Left lobe of liver (tissue), 2 donors: ENCODE data around the gene SNAP25. TPM values are rescaled to one million over a fixed set of nuclear protein-coding genes. Genes with fewer than 3 reads are reported as not detected.
A peak's percentile ranks its signal among the peaks of the same experiment; 100 is the strongest.

Source experiments
- ATAC-seq: fragments of 200-7000 bp; cut with Tn5 transposase; one replicate; pipeline ENCODE4 v1.9.1; 2020; ENCODE audit warnings: mild to moderate bottlenecking, moderate library complexity
- DNase-seq: peaks from one replicate; pipeline ENCODE4 v3.0.0-alpha.2; 2020; ENCODE audit warnings: low spot score
- total RNA-seq: library from RNA; stranded (reverse); gene quantifications from one replicate; pipeline ENCODE4 v1.2.1, GENCODE V29; 2021
- donor health status: DM: no; HTN: no; CAD: no; lungs with moderate emphysema.
- donor health status: DM: no; HTN: yes; CAD: no.

Gene SNAP25
- total RNA-seq, 1 donor from 2014 or later, result not detected

- no peak for ATAC-seq
- no peak for DNase-seq
Measured at GRCh38 chr20:10297684-10298240, 79.1 kb downstream of the SNAP25 start.

DNA sequence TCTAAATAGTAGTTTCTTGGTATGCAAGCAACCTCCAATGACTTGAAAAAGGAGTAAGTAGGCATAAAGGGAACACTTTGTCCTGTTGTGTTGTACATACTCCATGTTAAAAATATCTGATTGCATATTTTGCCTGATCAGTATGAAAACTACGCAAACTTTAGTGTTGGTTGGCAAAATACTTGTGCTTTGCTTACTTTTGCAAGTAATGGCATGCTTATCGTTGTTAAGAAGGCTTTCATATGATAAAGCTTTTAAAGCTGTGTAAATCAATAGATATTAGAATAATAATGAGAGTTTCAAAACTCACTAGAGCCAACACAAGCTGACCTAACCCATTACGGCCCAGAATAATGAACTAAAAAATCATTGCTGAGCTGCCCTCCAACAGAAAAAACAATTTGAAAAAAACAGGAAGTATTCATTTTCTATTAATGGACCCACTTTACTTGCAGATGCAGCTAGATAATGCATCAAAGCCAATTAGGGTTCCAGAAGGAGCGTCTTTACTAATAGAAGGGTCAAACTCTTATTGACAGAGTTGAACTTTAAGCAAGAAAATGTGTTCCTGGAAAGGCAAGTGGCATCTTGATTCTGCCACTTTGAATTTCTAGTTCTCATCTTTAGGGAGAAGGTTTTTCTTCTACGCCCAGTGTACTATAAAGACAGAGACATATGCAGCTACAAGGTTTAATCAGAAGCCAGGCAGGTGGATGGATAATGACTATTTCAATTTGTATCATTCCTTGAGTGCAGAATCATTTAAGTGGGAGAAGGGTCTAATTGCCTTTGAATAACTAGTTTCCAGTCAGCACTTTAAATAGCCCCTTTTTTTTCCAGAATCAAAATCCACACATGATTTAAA is 82.2 kb downstream of the SNAP25 start:
- DNase-seq (no peak), ATAC-seq (no peak)

DNA sequence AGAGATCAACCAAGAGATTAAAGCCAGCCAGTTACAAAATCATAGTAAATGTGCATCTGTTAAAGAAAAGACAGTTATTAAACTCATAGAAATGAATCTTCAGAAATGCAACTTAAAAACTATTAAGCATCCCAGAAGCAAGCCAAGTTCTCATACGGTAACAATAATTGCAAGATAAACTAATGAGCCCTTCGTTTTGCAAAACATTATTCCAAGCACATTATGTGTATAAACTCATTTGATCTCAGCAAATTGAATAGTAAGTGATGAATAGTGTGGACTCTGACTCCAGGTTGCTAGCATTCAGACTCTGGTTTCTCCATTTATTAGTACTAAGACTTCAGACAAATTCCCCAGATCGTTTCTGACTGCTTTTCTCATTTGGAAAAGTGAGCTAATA is 85.2 kb downstream of the SNAP25 start:
- ATAC-seq (no peak), DNase-seq (no peak)

DNA sequence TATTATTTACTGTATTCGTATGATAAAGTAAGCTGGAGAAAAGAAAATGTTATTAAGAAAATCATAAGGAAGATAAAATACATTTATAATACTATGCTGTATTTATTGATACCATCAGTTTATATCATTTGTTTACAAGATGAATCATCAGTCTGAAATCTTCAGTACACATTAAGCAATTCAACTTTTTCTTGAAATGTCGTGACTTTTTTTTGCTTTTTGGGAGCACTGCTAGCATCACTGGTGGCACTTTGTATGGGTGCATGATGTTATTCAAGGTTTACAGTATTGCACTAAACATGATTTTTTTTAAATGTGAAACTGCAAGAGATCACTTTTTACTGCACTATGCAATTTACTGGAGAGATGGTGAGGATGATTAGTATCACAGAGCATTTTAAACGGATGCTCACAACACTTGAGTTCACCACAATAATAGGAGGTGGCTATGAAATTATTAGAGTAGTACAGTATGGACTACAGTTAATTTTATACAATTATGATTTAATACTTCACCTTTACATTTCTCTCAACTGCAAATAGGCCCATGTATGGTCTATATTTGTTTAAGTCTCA is 85.9 kb downstream of the SNAP25 start:
- no peak for ATAC-seq

DNA sequence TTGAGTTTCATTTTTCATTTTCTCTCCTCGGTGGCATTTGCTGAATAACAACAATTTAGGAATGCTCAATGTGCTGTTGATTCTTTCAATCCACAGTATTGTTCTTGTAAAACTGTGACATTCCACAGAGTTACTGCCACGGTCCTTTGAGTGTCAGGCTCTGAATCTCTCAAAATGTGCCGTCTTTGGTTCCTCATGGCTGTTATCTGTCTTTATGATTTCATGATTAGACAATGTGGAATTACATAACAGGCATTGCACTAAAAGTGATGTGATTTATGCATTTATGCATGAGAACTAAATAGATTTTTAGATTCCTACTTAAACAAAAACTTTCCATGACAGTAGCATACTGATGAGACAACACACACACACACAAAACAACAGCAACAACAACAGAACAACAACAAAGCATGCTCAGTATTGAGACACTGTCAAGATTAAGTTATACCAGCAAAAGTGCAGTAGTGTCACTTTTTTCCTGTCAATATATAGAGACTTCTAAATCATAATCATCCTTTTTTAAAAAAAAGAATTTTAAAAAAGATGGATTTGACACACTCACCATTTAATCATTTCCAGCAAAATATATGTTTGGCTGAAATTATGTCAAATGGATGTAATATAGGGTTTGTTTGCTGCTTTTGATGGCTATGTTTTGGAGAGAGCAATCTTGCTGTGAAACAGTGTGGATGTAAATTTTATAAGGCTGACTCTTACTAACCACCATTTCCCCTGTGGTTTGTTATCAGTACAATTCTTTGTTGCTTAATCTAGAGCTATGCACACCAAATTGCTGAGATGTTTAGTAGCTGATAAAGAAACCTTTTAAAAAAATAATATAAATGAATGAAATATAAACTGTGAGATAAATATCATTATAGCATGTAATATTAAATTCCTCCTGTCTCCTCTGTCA is 88.1 kb downstream of the SNAP25 start:
- no peak for DNase-seq
- ATAC-seq, result no peak

More for the DNA sequence above, 85.9 kb downstream of the SNAP25 start:
- no peak for DNase-seq

DNA sequence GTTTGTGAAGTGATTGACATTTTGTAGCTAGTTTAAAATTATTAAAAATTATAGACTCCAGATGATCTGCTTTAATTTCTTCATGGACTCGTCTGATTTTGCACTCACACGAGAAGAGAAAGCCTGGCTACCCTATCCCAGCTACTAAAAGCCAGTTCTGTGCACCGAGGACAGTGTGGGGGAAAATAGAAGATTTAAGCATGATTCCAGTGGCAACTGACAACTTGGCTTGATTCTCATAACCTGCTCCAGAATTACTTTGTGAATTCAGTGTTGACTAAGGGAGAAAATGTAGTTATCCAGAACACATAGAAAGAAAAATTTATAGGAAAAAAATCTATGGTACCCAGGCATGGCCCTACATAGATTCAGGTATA is 88.7 kb downstream of the SNAP25 start:
- DNase-seq, result no peak
- ATAC-seq, result no peak

DNA sequence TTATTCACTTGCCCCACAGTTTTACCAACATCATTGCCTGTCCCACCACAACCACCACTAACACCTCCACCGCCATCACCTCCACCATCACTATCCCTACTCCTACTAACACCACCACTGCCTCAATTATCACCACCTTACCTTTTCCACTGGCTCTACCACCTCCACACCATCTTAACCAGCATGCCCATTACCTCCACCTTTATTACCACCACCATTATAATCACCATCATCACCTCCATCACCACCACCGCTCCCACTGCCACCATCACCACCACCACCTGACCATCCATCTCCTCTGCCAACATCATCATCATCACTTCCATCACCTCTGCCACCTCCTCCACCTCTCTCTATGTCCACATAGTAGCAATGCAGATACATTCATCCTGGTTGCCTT is 90.0 kb downstream of the SNAP25 start:
- no peak for ATAC-seq

GRCh38 chr20:10309326-10309725 is 90.7 kb downstream of the SNAP25 start:
- DNase-seq, result no peak
- no peak for ATAC-seq

More for the DNA sequence above, 90.0 kb downstream of the SNAP25 start:
- DNase-seq, result no peak

DNA sequence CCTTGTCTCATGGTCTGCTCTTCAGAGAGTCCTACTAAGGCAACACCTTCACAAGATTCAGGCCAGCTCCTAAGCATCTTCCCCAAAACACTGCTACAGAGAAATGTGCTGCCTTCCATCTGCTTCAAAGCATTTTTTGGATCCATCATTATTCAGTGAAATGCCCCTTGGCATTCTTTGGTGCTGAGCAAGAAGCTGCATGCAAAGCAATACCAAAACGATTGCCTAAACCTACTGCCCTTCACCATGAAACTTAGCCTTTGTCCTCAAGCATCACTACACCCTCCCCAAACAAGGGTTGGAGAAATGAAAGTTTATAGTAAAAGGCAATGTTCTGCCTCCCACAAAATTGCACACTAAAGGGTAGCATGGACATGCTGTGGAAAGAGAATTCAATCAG is 93.5 kb downstream of the SNAP25 start:
- DNase-seq, result no peak
- ATAC-seq, result no peak

GRCh38 chr20:10313215-10313614 is 94.6 kb downstream of the SNAP25 start:
- ATAC-seq (no peak), DNase-seq (no peak)

GRCh38 chr20:10313701-10314100 is 95.1 kb downstream of the SNAP25 start:
- DNase-seq, result no peak
- ATAC-seq, result no peak

DNA sequence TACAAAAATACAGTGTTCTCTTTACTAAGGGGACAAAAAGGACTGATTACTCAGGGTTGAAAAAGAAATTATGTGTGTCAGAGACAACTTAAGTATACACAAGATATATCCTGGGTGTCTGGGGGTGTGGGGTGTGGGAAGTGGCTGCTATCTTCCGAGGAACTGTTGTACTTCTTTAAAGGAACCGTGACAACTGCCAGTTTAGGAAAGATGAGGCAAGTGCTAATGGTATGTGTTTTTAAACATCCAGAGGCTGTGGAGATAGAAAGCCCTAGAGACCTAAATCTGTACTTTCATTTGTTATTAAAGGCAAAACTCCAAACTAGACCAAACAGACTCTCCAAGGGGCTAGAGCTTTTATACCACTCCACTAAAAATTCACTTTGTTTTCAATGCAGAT is 95.6 kb downstream of the SNAP25 start:
- DNase-seq (no peak), ATAC-seq (no peak)

DNA sequence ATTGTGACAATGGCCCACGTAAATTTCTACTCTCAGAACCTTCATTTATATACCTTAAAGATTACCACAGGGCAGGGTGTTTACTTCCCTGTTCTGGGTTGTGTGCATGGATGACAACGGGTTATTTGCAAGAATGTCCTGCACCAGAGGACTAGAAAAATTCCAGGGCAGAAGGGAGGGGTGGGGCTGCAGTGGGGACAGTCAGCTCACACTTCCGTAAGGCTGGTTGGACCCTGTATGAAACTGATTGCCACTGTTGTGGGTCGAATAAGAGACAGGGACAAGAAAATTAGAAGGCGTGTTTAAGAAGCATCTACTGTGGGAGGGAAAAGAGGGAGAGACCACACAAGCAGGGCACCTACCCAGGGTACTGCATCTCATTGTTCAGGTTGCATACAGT is 96.5 kb downstream of the SNAP25 start:
- ATAC-seq, result no peak
- DNase-seq, result no peak

- ATAC-seq (peak; percentile 86), DNase-seq (peak; percentile 52)
Measured at GRCh38 chr20:10316582-10316981, 98.0 kb downstream of the SNAP25 start.

GRCh38 chr20:10318291-10319024 is 99.8 kb downstream of the SNAP25 start:
- ATAC-seq, result no peak
- no peak for DNase-seq

DNA sequence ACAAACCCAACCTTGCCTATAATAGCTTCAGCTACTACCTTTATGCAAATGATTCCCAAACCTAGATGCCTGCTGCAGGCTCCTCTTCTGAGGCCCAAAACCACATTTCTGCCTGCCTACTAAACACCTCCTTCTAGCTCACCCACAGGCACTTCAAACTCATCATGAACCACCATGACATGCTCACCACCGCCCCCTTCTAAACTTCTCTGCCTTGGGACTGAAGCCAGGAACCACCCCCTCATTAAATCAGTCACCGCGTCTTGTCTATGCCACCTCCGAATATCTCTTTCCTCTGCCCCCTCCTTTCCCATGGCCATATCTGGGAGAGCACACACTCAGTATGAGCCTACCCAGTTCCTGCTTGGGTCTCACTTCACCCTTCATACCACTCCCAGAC is 101.2 kb downstream of the SNAP25 start:
- ATAC-seq, result no peak
- DNase-seq, result no peak

- ATAC-seq (no peak), DNase-seq (no peak)
Measured at GRCh38 chr20:10321138-10321717, 102.6 kb downstream of the SNAP25 start.

DNA sequence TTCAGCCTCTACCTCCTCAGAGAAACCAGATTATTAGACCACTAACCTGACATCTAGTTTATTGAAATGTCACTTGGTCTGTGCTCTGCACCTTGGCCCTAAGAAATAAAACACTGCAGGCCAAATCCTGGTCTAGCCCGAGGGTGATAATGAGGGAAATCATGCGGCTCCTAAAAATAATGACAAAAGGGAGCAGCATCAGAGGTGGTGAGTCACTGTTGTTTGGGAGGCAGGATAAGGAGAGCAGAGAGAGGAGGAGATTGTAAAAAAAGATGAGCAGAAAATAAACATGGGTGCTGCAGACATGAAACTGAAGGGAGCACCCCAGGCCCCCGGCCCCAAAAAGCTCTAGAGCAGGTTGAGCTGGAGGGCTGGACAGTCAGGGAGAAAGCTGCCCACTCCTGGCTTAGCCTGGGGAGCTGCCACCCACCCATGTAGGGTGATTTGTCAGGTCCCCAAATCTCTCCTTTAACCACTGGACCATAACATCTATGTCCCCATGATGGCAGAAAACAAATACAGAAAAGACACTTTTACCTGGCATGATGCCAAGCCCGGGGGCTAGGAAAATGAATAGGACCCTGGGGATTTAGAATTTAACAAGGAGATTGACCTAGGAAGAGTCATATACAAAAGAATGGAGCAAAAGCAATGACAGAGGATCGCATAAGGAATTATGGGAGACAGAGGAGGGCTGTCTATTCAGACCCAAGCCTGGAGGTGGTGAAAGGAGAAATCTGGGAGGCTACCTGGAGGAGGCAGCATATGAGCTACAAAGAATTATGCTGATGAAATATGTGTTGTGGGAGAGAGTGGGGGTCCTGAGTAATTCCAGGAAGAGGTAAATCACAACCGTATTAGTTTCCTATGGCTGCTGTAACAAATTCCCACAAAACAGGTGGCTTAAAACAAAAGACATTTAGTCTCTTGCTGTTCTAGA is 103.7 kb downstream of the SNAP25 start:
- ATAC-seq, result no peak
- no peak for DNase-seq

DNA sequence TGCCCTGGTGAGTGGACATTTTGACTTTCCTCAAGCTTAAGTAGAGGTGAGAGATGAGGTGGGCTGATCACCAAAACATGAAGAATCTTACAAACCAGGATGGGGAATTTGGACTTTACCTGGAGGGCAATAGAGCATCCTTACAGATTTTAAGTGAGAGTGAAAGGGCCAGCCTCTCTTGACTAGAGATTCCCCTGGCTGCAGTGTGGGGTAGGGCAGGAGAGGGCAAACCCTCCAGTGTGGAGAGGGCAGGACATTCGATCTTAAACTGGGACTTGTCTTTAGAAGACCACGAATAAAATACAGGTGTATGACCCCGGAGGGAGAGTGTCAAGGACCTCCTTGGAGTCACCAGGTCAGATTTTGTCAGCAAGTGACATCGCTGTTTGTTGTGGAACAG is 105.1 kb downstream of the SNAP25 start:
- ATAC-seq, result no peak

More for the DNA sequence above, 105.1 kb downstream of the SNAP25 start:
- no peak for DNase-seq
